ENCODE data around the gene MAP3K8.

The MAP3K8 gene

GRCh38 chr10:30510932-30511700, 77.1 kb downstream of the MAP3K8 start:
- no peak for TF ChIP-seq CTCF (IDR thresholded peaks at IDR 0.05)
